Esophagus squamous epithelium (tissue), 5 donors: ENCODE data around the gene HOTAIR. TPM values are rescaled to one million over a fixed set of nuclear protein-coding genes. Genes with fewer than 3 reads are reported as not detected.

Experiments
- DNase-seq: peaks from one replicate; lab custom pipeline; 2025; lab: John Stamatoyannopoulos, UW
- H3K27ac ChIP-seq, 4 donors: fragments of 200-600 bp; sonication (generic); one replicate each; pipeline ENCODE4 v1.5.1; 2016 to 2019; ENCODE audit warnings: mild to moderate bottlenecking in 1 of 4
- H3K27me3 ChIP-seq, 4 donors: fragments of 200-600 bp; sonication (generic); 1 replicate in 3 of 4; 2 replicates in 1 of 4; pipeline versions ENCODE4 v1.5.1 to v1.6.0; 2017 to 2021; ENCODE audit warnings: antibody characterized with exemption in 1 of 4
- H3K36me3 ChIP-seq, 3 donors: fragments of 200-600 bp; sonication (generic); one replicate each; pipeline ENCODE4 v1.5.1; 2016 to 2019
- H3K4me1 ChIP-seq, 3 donors: fragments of 200-600 bp; sonication (generic); one replicate each; pipeline ENCODE4 v1.5.1; 2017 to 2019
- H3K4me3 ChIP-seq, 4 donors: fragments of 200-600 bp; sonication (generic); 1 replicate in 3 of 4; 2 replicates in 1 of 4; pipeline ENCODE4 v1.5.1; 2016 to 2019; ENCODE audit warnings: mild to moderate bottlenecking in 2 of 4, moderate library complexity in 1 of 4
- H3K9me3 ChIP-seq, 3 donors: fragments of 200-600 bp; sonication (generic); one replicate each; pipeline ENCODE4 v1.5.1; 2016 to 2019
- POLR2A ChIP-seq, 4 donors: fragments of 450-650 bp; IDR thresholded peaks; one replicate each; pipeline ENCODE4 v1.6.1; 2017; ENCODE audit warnings: antibody characterized with exemption in 4 of 4, mild to moderate bottlenecking in 4 of 4, moderate library complexity in 3 of 4
- WGBS, 2 donors: methylation state at CpG; one replicate each; pipeline ENCODE4 v1.1.5; 2018; 5-methylcytosine and 5-hydroxymethylcytosine counted together
- intact Hi-C: fragments of 100-400 bp; cut with DNase I; formaldehyde crosslinking; loops from one replicate; pipeline ENCODE4 v1.15.0; 2022
- small RNA-seq, 4 donors: library from RNA; depleted of rRNA; stranded (forward); fragments of <200 nt; gene quantifications; one replicate each; pipeline ENCODE3, GENCODE V24; 2016
- total RNA-seq, 4 donors: library from RNA; depleted of rRNA; stranded (reverse); fragments of >200 nt; gene quantifications; one replicate each; pipeline ENCODE4 v1.1.0, GENCODE V29; 2016
- TF ChIP-seq, protein P1 (sequence below), 6 experiments: fragments of 450-650 bp in 4 of 6; fragments of 200-600 bp in 2 of 6; sonication (generic) in 2 of 6; IDR thresholded peaks; one replicate each; pipeline ENCODE4 v1.5.1; 2016 to 2019; ENCODE audit warnings: antibody characterized with exemption in 6 of 6, mild to moderate bottlenecking in 4 of 6, moderate library complexity in 4 of 6
- donor health status: DM: yes; HTN: yes; CAD: no.

The HOTAIR gene
- total RNA-seq, 4 donors from 2014 or later: not detected

DNA sequence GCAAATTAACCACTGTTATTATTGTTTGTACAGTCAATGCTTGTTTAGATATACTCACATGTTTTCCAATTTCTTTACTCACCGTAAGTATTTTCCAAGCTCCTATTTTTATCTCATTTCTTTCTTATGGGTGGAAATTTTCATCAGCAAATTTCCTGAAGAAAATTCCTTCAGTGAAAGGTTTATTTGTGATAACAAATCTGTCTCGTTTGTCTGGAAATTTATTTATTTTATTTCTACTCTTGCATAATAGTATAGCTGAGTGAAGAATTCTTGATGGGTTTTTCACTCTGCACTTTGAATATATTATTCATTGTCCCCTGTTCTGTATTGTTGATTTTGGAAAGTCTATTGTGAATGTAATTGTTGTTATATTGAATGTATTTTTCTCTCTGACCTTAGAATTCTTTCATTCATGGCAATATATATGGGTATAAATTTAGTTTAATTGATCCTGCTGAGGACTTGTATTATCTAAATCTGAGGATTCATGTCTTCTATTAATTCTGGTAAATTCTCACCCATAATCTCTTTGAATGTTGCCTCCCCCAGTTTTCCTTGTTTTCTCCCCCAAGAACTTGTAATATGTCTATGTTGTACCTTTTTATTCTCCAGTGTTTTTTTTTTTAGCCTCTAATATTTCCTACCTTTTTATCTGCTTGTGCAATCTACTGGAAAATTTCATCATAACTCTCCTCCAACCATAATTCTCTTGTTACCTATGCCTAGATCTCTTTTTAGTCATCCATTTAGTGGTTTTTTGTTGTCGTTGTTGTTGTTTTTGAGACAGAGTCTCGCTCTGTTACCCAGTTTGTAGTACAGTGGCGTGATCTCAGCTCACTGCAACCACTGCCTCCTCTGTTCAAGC lies 57.7 kb downstream of the HOTAIR start:
- H3K9me3 ChIP-seq: no peaks in the 10 kb centered on the region
- intact Hi-C loops: no loop called here
- H3K4me3 ChIP-seq: no peak overlapping the region
- TF ChIP-seq POLR2A (IDR thresholded peaks at IDR 0.05): no peak
- TF ChIP-seq, protein P1, sequence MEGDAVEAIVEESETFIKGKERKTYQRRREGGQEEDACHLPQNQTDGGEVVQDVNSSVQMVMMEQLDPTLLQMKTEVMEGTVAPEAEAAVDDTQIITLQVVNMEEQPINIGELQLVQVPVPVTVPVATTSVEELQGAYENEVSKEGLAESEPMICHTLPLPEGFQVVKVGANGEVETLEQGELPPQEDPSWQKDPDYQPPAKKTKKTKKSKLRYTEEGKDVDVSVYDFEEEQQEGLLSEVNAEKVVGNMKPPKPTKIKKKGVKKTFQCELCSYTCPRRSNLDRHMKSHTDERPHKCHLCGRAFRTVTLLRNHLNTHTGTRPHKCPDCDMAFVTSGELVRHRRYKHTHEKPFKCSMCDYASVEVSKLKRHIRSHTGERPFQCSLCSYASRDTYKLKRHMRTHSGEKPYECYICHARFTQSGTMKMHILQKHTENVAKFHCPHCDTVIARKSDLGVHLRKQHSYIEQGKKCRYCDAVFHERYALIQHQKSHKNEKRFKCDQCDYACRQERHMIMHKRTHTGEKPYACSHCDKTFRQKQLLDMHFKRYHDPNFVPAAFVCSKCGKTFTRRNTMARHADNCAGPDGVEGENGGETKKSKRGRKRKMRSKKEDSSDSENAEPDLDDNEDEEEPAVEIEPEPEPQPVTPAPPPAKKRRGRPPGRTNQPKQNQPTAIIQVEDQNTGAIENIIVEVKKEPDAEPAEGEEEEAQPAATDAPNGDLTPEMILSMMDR (IDR thresholded peaks at IDR 0.05): no peak
- no peaks in the 10 kb centered on the region for H3K4me1 ChIP-seq
- no peak overlapping the region for H3K27ac ChIP-seq
- H3K36me3 ChIP-seq: no peaks in the 10 kb centered on the region
- DNase-seq: no peak
- WGBS, 2 donors: 65 to 71% methylated on average over 5 of the region's 5 CpGs
- H3K27me3 ChIP-seq: peaks cover 0 to 99% (median 11%) of the 10 kb centered on the region in 4 donors

Small RNA genes lying within 50 kb of the gene (small RNA-seq; reads per million reads assigned to genes)
- gene AC012531.3 (0 reads per million in 4 donors), gene AC012531.4 (0 reads per million in 4 donors), gene MIR196A2 (0.21 to 1.9 (median 0.95) reads per million in 4 donors), gene RF01905 (0 reads per million in 4 donors), gene RF01906 (0 reads per million in 4 donors)

Other genes starting within 250 kb of the HOTAIR start
- 100 to 1,000 TPM in 1 of 4 donors, 10 to 100 TPM in 3; 29.5 to 159 (median 52.2) TPM for gene CALCOCO1, start 247.5 kb downstream of the HOTAIR start, total RNA-seq
- not detected for gene CISTR, start 223.0 kb downstream of the HOTAIR start, total RNA-seq
- gene HOXC13, start 36.1 kb downstream of the HOTAIR start, total RNA-seq: under 1 TPM in 1 of 4 donors, not detected in 3; 0.83 TPM
- not detected for gene HOXC12, start 20.1 kb downstream of the HOTAIR start, total RNA-seq
- not detected for gene HOXC11, start 1.8 kb downstream of the HOTAIR start, total RNA-seq
- gene HOXC10, start 10.2 kb upstream of the HOTAIR start, total RNA-seq: 1 to 10 TPM in 1 of 4 donors, under 1 TPM in 1, not detected in 2; 0.31 to 1.3 TPM
- 1 to 10 TPM in 1 of 4 donors, not detected in 3; 1.5 TPM for gene HOXC9, start 25.2 kb upstream of the HOTAIR start, total RNA-seq
- under 1 TPM in 1 of 4 donors, not detected in 3; 0.70 TPM for gene HOXC8, start 34.0 kb upstream of the HOTAIR start, total RNA-seq
- gene HOXC6, start 53.5 kb upstream of the HOTAIR start, total RNA-seq: 1 to 10 TPM in 1 of 4 donors, under 1 TPM in 2, not detected in 1; 0.21 to 1.1 (median 0.30) TPM
- gene HOXC5, start 58.1 kb upstream of the HOTAIR start, total RNA-seq: 1 to 10 TPM in 1 of 4 donors, under 1 TPM in 1, not detected in 2; 0.31 to 1.1 TPM
- gene HOXC4, start 78.9 kb upstream of the HOTAIR start, total RNA-seq: 1 to 10 TPM; 1.1 to 3.1 (median 1.3) TPM
- gene SMUG1, start 214.0 kb upstream of the HOTAIR start, total RNA-seq: 10 to 100 TPM; 30.5 to 44.1 (median 38.7) TPM